GM12872 (cell line): Measurements from ENCODE around the gene SLC35D2.

ENCODE experiments used
- TF ChIP-seq, protein P1 (sequence below): IDR thresholded peaks from 3 replicates; pipeline ENCODE4 v1.5.1; 2011; ENCODE audit warnings: low read depth, mild to moderate bottlenecking, low read length, moderate library complexity; ENCODE audit not compliant: insufficient read depth

SLC35D2 gene

GRCh38 chr9:96279932-96280331 is 103.6 kb downstream of the SLC35D2 start:
- TF ChIP-seq, protein P1, sequence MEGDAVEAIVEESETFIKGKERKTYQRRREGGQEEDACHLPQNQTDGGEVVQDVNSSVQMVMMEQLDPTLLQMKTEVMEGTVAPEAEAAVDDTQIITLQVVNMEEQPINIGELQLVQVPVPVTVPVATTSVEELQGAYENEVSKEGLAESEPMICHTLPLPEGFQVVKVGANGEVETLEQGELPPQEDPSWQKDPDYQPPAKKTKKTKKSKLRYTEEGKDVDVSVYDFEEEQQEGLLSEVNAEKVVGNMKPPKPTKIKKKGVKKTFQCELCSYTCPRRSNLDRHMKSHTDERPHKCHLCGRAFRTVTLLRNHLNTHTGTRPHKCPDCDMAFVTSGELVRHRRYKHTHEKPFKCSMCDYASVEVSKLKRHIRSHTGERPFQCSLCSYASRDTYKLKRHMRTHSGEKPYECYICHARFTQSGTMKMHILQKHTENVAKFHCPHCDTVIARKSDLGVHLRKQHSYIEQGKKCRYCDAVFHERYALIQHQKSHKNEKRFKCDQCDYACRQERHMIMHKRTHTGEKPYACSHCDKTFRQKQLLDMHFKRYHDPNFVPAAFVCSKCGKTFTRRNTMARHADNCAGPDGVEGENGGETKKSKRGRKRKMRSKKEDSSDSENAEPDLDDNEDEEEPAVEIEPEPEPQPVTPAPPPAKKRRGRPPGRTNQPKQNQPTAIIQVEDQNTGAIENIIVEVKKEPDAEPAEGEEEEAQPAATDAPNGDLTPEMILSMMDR: no peak

GRCh38 chr9:96274939-96275338 is 108.6 kb downstream of the SLC35D2 start:
- TF ChIP-seq, protein P1: no peak
